NCI-H2171 treated with DMSO at 0.1 percent for 48 hours (cell line): ENCODE data around the gene MADD.

Experiments
- DNase-seq: peaks from one replicate; lab custom pipeline; 2025; lab: John Stamatoyannopoulos, UW

Gene MADD

GRCh38 chr11:47359162-47359561 lies 89.2 kb downstream of the MADD start:
- no peak for DNase-seq

- DNase-seq = no peak
Observed at GRCh38 chr11:47359586-47359985, 89.7 kb downstream of the MADD start.

- no peak for DNase-seq
Observed at GRCh38 chr11:47360341-47360740, 90.4 kb downstream of the MADD start.

- no peak for DNase-seq
Observed at GRCh38 chr11:47361419-47361818, 91.5 kb downstream of the MADD start.

GRCh38 chr11:47366020-47366490 lies 96.1 kb downstream of the MADD start:
- DNase-seq = no peak

- DNase-seq = no peak
Observed at GRCh38 chr11:47369676-47370075, 99.7 kb downstream of the MADD start.

- DNase-seq = no peak
Observed at GRCh38 chr11:47372422-47372821, 102.5 kb downstream of the MADD start.

- DNase-seq = peak; percentile 27
Observed at GRCh38 chr11:47373876-47374719, 104.2 kb downstream of the MADD start.

- DNase-seq = no peak
Observed at GRCh38 chr11:47374720-47375019, 104.7 kb downstream of the MADD start.

GRCh38 chr11:47375020-47375419 lies 105.1 kb downstream of the MADD start:
- DNase-seq = no peak

- DNase-seq = no peak
Observed at GRCh38 chr11:47375546-47376085, 105.7 kb downstream of the MADD start.

GRCh38 chr11:47376107-47376524 lies 106.2 kb downstream of the MADD start:
- no peak for DNase-seq

- DNase-seq = no peak
Observed at GRCh38 chr11:47376525-47377371, 106.8 kb downstream of the MADD start.

GRCh38 chr11:47377571-47378009 lies 107.7 kb downstream of the MADD start:
- no peak for DNase-seq

- DNase-seq = no peak
Observed at GRCh38 chr11:47378010-47378835, 108.3 kb downstream of the MADD start, which contains the start of gene SPI1. Gene SPI1 (minus strand): TSS chr11:47378547. CDS start chr11:47378353, 194 bp downstream.

GRCh38 chr11:47378836-47379170 lies 108.9 kb downstream of the MADD start:
- no peak for DNase-seq

- DNase-seq = no peak
Observed at GRCh38 chr11:47379317-47379716, 109.4 kb downstream of the MADD start.
